GM12878 (cell line): ENCODE data around the gene NFATC2. TPM values are rescaled to one million over a fixed set of nuclear protein-coding genes. Genes with fewer than 3 reads are reported as not detected.

Source experiments
- ESRRA ChIP-seq: IDR thresholded peaks from 2 replicates; pipeline ENCODE4 v1.6.1; 2012; ENCODE audit warnings: mild to moderate bottlenecking, low read length, improper control_type of control experiment
- KLF5 ChIP-seq: fragments of 450-650 bp; IDR thresholded peaks from 2 replicates; pipeline ENCODE4 v1.6.1; 2014; ENCODE audit warnings: mild to moderate bottlenecking; ENCODE audit not compliant: partially characterized antibody
- MEF2A ChIP-seq: IDR thresholded peaks from 2 replicates; pipeline ENCODE4 v1.6.1; 2011; ENCODE audit warnings: low read depth, mild to moderate bottlenecking, low read length, moderate library complexity; ENCODE audit not compliant: insufficient read depth
- NFXL1 ChIP-seq: fragments of 450-650 bp; IDR thresholded peaks from 2 replicates; pipeline ENCODE4 v1.6.1; 2017; ENCODE audit warnings: antibody characterized with exemption, mild to moderate bottlenecking, borderline replicate concordance
- NR2C1 ChIP-seq: fragments of 450-650 bp; IDR thresholded peaks from 2 replicates; pipeline ENCODE4 v1.6.1; 2017; ENCODE audit warnings: antibody characterized with exemption, mild to moderate bottlenecking, moderate library complexity
- STAT3 ChIP-seq: IDR thresholded peaks from 2 replicates; pipeline ENCODE4 v1.6.1; 2011; ENCODE audit warnings: low read depth, low read length, improper control_type of control experiment
- polyA plus RNA-seq, 11 experiments: library from polyadenylated mRNA; depleted of rRNA in 4 of 11; unstranded in 6 of 11; stranded (reverse) in 5 of 11; fragments of >200 nt; fragmentation: Nextera tagmentation in 4 of 11; fragmentation: Illumina TruSeq in 1 of 11; extraction: Ambion mirVana in 4 of 11; extraction: Trizol in 1 of 11; gene quantifications; 1 replicate in 1 of 11; 2 replicates in 10 of 11; pipeline versions ENCODE4 v1.2.1 to v1.2.3, GENCODE V29; 2011 to 2016; ENCODE audit warnings: inconsistent platforms in 2 of 11, missing spikeins in 2 of 11, low read depth in 1 of 11
- total RNA-seq, 4 experiments: library from RNA; depleted of rRNA in 3 of 4; stranded (reverse); fragments of >200 nt in 3 of 4; fragmentation: Illumina TruSeq in 1 of 4; extraction: Trizol in 1 of 4; gene quantifications; 2 replicates each; pipeline versions ENCODE4 v1.2.1 to v1.2.3, GENCODE V29; 2013 to 2021
- TF ChIP-seq, protein P1 (sequence below): IDR thresholded peaks from 2 replicates; pipeline ENCODE4 v1.6.1; 2012; ENCODE audit warnings: improper control_type of control experiment, low read depth, low read length; ENCODE audit not compliant: insufficient replicate concordance

Gene NFATC2
- total and polyA plus RNA-seq, 10 of the 15 experiments (the other 5 are each of a cell fraction or from before 2014, with no cell fraction given): 3.3 to 20.0 (median 7.3) TPM

DNA sequence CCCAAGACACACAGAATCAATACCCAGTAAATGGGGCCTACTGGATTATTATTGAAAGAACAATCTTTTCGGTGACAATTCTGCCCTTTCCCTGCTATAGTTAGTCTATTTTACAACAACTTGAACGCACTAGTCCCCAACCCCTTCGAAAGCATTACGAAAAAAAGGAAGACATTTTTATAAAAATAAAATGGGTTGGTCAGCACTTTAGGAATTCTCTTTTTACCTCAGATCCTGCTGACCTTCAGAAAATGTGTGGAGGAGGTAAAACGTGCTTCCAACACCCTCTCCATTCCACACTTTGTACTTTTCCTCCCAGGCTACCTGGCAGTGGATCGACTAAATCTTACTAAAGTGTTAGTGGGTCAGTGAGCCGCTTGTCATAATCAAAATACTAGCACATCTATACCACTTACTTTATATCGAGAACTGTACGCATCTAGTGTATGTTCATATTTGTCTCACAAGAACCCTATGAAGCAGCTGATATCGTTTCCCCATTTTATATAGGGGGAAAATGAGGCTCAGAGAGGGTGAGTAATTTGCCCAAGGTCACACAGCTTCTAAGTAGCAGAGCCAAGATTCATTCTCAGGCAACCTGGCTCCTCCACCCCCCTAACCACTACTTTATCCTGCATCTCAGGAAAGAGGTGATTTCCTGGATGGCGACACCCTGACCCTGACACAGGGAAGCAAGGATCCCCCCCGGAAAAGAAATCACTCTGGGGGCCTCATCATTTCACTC lies 10.6 kb downstream of the NFATC2 start (continued):
- TF ChIP-seq, protein P1, sequence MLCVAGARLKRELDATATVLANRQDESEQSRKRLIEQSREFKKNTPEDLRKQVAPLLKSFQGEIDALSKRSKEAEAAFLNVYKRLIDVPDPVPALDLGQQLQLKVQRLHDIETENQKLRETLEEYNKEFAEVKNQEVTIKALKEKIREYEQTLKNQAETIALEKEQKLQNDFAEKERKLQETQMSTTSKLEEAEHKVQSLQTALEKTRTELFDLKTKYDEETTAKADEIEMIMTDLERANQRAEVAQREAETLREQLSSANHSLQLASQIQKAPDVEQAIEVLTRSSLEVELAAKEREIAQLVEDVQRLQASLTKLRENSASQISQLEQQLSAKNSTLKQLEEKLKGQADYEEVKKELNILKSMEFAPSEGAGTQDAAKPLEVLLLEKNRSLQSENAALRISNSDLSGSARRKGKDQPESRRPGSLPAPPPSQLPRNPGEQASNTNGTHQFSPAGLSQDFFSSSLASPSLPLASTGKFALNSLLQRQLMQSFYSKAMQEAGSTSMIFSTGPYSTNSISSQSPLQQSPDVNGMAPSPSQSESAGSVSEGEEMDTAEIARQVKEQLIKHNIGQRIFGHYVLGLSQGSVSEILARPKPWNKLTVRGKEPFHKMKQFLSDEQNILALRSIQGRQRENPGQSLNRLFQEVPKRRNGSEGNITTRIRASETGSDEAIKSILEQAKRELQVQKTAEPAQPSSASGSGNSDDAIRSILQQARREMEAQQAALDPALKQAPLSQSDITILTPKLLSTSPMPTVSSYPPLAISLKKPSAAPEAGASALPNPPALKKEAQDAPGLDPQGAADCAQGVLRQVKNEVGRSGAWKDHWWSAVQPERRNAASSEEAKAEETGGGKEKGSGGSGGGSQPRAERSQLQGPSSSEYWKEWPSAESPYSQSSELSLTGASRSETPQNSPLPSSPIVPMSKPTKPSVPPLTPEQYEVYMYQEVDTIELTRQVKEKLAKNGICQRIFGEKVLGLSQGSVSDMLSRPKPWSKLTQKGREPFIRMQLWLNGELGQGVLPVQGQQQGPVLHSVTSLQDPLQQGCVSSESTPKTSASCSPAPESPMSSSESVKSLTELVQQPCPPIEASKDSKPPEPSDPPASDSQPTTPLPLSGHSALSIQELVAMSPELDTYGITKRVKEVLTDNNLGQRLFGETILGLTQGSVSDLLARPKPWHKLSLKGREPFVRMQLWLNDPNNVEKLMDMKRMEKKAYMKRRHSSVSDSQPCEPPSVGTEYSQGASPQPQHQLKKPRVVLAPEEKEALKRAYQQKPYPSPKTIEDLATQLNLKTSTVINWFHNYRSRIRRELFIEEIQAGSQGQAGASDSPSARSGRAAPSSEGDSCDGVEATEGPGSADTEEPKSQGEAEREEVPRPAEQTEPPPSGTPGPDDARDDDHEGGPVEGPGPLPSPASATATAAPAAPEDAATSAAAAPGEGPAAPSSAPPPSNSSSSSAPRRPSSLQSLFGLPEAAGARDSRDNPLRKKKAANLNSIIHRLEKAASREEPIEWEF: no peak
- TF ChIP-seq KLF5 (no peak), STAT3 (no peak), ESRRA (no peak), NR2C1 (no peak), NFXL1 (0 out of 2 replicates have a peak, but pooled peaks have one; percentile 49), MEF2A (no peak)
